SK-N-DZ (cell line): ENCODE results near the gene NBPF12.
"Not testable (repeated sequence)": the region's sequence is repeated elsewhere in the genome, so short reads cannot be mapped to it uniquely, and the experiment has no call there.

ENCODE experiments used
- DNase-seq: peaks from one replicate; pipeline ENCODE4 v3.0.0-alpha.2; 2015; ENCODE audit warnings: low spot score

The NBPF12 gene

GRCh38 chr1:146985855-146986254 lies 47.7 kb downstream of the NBPF12 start:
- DNase-seq = not testable (repeated sequence)

DNA sequence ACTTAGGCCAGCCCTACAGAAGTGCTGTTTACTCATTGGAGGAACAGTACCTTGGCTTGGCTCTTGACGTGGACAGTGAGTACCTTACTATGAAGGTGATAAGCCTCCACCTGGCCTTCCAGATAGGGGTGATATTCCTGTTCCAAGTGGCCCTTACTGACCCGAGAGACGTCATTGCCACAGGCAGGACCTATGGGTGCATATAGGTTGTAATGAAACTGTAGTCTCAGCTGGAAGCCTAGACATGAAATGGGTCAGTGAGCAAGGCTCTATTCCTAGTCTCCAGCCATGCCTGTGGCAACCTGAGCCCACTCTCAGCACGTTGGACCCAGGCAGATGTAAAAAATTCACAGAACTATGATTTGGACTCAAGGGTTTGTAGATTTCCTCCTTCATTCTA lies 48.3 kb downstream of the NBPF12 start:
- DNase-seq = not testable (repeated sequence)

DNA sequence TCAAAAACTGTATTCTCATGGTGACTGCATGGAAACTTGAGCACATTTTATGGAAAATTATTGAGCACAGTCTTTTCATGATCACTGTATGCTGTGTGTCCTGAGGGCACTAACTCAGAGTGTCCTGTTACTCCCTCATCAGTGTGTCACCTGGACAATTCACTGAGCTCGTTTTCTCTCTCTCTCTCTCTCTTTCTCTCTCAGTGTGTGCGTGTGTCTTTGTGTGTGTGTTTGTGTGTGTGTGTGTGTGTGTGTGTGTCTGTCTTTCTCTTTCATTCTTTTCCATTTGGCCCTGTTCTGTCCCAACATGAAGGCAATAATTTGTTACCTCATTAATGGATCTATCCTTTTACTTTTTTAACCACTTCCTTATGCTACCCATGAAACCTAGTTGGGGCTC lies 49.4 kb downstream of the NBPF12 start:
- not testable (repeated sequence) for DNase-seq

DNA sequence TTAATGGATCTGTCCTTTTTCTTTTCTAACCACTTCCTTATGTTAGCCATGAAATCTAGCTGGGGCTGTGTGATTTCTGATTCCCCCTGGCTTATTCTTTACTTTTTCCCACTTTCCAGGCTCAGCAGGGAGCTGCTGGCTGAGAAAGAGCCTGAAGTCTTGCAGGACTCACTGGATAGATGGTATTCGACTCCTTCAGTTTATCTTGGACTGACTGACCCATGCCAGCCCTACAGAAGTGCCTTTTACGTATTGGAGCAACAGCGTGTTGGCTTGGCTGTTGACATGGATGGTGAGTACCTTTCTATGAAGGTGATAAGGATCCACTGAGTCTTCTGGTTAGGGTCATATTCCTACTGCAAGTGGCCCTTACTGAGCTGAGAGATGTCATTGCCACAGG lies 51.3 kb downstream of the NBPF12 start:
- not testable (repeated sequence) for DNase-seq

GRCh38 chr1:147008495-147008894 lies 70.4 kb downstream of the NBPF12 start:
- not testable (repeated sequence) for DNase-seq

GRCh38 chr1:147026975-147027374 lies 88.9 kb downstream of the NBPF12 start:
- DNase-seq = not testable (repeated sequence)

- not testable (repeated sequence) for DNase-seq
These were observed 92.0 kb downstream of the NBPF12 start for GRCh38 chr1:147030066-147030653.

GRCh38 chr1:147039916-147040315 lies 101.8 kb downstream of the NBPF12 start:
- DNase-seq = no peak

- DNase-seq = not testable (repeated sequence)
These were observed 104.8 kb downstream of the NBPF12 start for GRCh38 chr1:147042891-147043290.

DNA sequence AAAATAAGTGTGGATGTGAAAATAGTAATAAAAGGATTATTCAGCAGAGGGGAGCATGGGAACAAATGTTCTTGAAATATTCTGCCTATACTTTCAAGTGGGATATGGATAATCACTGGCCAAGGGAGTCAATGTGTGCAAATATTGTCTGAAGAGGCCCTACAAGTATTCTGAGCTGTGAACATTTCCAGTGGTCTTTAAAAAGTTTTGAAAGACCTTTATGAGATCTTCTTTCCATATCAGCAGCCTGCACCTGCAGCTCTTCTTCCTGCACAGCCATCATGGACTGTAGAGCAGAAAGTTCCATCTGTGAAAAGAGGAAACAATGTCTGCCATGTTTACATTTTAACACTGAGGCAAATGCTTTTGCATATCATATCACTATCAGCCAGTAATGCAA lies 106.4 kb downstream of the NBPF12 start:
- not testable (repeated sequence) for DNase-seq
